HepG2 (cell line): ENCODE data around the gene CLDN20. TPM values are rescaled to one million over a fixed set of nuclear protein-coding genes. Genes with fewer than 3 reads are reported as not detected.

ENCODE experiments used
- ARID2 ChIP-seq: sonication (generic); formaldehyde crosslinking; IDR thresholded peaks from 2 replicates; pipeline ENCODE4 v1.8.1; 2022; ENCODE audit warnings: mild to moderate bottlenecking, missing genetic modification reagents, borderline replicate concordance
- GLMP ChIP-seq: sonication (generic); formaldehyde crosslinking; IDR thresholded peaks from 2 replicates; pipeline ENCODE4 v1.9.0; 2021; ENCODE audit warnings: missing genetic modification reagents, mild to moderate bottlenecking, borderline replicate concordance
- KDM4B ChIP-seq: sonication (generic); formaldehyde crosslinking; IDR thresholded peaks from 2 replicates; pipeline ENCODE4 v1.4.0; 2020; ENCODE audit warnings: missing genetic modification reagents
- POLR2G ChIP-seq: fragments of 200-400 bp; formaldehyde crosslinking; IDR thresholded peaks from 2 replicates; pipeline ENCODE4 v1.6.1; 2018; ENCODE audit warnings: mild to moderate bottlenecking, low read depth, low read length, moderate library complexity
- TARDBP ChIP-seq: sonication (generic); formaldehyde crosslinking; IDR thresholded peaks from 2 replicates; pipeline ENCODE4 v1.8.0; 2022; ENCODE audit warnings: mild to moderate bottlenecking, missing genetic modification reagents
- ZBTB40 ChIP-seq, 2 experiments: fragments of 450-650 bp in 1 of 2; sonication (generic) in 1 of 2; formaldehyde crosslinking in 1 of 2; IDR thresholded peaks; 2 replicates each; pipeline versions ENCODE4 v1.6.1 to v1.8.0; 2016 to 2022; ENCODE audit warnings: antibody characterized with exemption in 1 of 2, mild to moderate bottlenecking in 1 of 2, missing genetic modification reagents in 1 of 2
- ZNF275 ChIP-seq: sonication (generic); formaldehyde crosslinking; IDR thresholded peaks from 2 replicates; pipeline ENCODE4 v1.8.0; 2022; ENCODE audit warnings: missing genetic modification reagents, mild to moderate bottlenecking, inconsistent platforms, borderline replicate concordance
- ZNF530 ChIP-seq: sonication (generic); formaldehyde crosslinking; IDR thresholded peaks from 2 replicates; pipeline ENCODE4 v1.5.0; 2020; ENCODE audit warnings: low read depth, mild to moderate bottlenecking, missing genetic modification reagents
- ZNF556 ChIP-seq: sonication (generic); formaldehyde crosslinking; IDR thresholded peaks from 2 replicates; pipeline ENCODE4 v1.4.0; 2020; ENCODE audit warnings: mild to moderate bottlenecking, missing genetic modification reagents, borderline replicate concordance
- ZNF580 ChIP-seq: IDR thresholded peaks from 2 replicates; pipeline ENCODE4 v1.6.1; 2016; ENCODE audit warnings: low read depth, borderline replicate concordance
- ZNF777 ChIP-seq: sonication (generic); formaldehyde crosslinking; IDR thresholded peaks from 2 replicates; pipeline ENCODE4 v1.4.0; 2020; ENCODE audit warnings: missing genetic modification reagents
- polyA plus RNA-seq, 8 experiments: library from polyadenylated mRNA; depleted of rRNA in 3 of 8; stranded (reverse) in 7 of 8; unstranded in 1 of 8; fragments of >200 nt; fragmentation: Illumina TruSeq in 4 of 8; extraction: Trizol in 4 of 8; gene quantifications; 2 replicates each; pipeline versions ENCODE4 v1.2.1 to v1.2.3, GENCODE V29; 2011 to 2016; ENCODE audit warnings: low read depth in 4 of 8, missing spikeins in 1 of 8, mixed read lengths in 1 of 8; ENCODE audit not compliant: insufficient read depth in 1 of 8
- total RNA-seq, 5 experiments: library from RNA; depleted of rRNA; stranded (reverse); fragments of >200 nt; fragmentation: Illumina TruSeq; extraction: Trizol; gene quantifications; 2 replicates each; pipeline ENCODE4 v1.2.3, GENCODE V29; 2016; ENCODE audit warnings: low read depth in 1 of 5
- TF ChIP-seq, protein P1 (sequence below): sonication (generic); formaldehyde crosslinking; IDR thresholded peaks from 2 replicates; pipeline ENCODE4 v1.5.1; 2020; ENCODE audit warnings: mild to moderate bottlenecking, missing genetic modification reagents
- TF ChIP-seq, protein P2 (sequence below): sonication (generic); formaldehyde crosslinking; IDR thresholded peaks from 2 replicates; pipeline ENCODE4 v1.8.0; 2022; ENCODE audit warnings: missing genetic modification reagents, low read depth, mild to moderate bottlenecking, borderline replicate concordance

CLDN20 gene
- total and polyA plus RNA-seq, 2 of the 13 experiments (the other 11 are each of a cell fraction or from before 2014, with no cell fraction given), result not detected

GRCh38 chr6:155241966-155242365, 21.8 kb upstream of the CLDN20 start (continued):
- TF ChIP-seq GLMP (no peak), TARDBP (CRISPR knock-in tag) (no peak), ZBTB40 (IDR thresholded peaks at IDR 0.05) (no peak), ZBTB40 (CRISPR knock-in tag; IDR thresholded peaks at IDR 0.05) (no peak), ZNF556 (CRISPR knock-in tag) (no peak), ZNF530 (no peak), POLR2G (peak; percentile 38; the same call in 1 of the 2 replicates), KDM4B (no peak), ZNF580 (CRISPR knock-in tag) (no peak), ZNF777 (CRISPR knock-in tag) (no peak), ZNF275 (CRISPR knock-in tag) (no peak), ARID2 (CRISPR knock-in tag) (no peak)
- TF ChIP-seq, protein P1, sequence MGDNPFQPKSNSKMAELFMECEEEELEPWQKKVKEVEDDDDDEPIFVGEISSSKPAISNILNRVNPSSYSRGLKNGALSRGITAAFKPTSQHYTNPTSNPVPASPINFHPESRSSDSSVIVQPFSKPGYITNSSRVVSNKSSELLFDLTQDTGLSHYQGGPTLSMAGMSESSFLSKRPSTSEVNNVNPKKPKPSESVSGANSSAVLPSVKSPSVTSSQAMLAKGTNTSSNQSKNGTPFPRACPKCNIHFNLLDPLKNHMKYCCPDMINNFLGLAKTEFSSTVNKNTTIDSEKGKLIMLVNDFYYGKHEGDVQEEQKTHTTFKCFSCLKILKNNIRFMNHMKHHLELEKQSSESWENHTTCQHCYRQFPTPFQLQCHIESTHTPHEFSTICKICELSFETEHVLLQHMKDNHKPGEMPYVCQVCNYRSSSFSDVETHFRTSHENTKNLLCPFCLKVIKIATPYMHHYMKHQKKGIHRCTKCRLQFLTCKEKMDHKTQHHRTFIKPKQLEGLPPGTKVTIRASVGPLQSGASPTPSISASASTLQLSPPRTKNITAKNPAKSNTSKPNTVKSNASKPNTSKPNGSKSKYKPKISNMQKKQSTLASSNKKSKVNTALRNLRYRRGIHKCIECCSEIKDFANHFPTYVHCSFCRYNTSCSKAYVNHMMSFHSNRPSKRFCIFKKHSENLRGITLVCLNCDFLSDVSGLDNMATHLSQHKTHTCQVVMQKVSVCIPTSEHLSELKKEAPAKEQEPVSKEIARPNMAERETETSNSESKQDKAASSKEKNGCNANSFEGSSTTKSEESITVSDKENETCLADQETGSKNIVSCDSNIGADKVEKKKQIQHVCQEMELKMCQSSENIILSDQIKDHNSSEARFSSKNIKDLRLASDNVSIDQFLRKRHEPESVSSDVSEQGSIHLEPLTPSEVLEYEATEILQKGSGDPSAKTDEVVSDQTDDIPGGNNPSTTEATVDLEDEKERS (CRISPR knock-in tag), result no peak
- TF ChIP-seq, protein P2, sequence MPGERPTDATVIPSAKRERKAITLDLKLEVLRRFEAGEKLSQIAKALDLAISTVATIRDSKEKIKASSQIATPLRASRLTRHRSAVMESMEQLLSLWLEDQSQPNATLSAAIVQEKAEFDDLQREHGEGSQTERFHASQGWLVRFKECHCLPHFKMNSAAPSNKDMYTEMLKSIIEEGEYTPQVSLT (CRISPR knock-in tag), result no peak
